PC-9 (cell line): ENCODE measurements around the gene DLGAP4. TPM values are rescaled to one million over a fixed set of nuclear protein-coding genes. Genes with fewer than 3 reads are reported as not detected.

ENCODE experiments used
- BruUV-seq: library from RNA; stranded (reverse); fragments of 400-500 nt; replicated peaks from 2 replicates; lab custom pipeline; 2021; lab: Mats Ljungman, UMichigan
- CTCF ChIA-PET: fragments of 300-600 bp; sonication (Branson Sonifier 250); formaldehyde crosslinking; loops from one replicate; lab custom pipeline; 2022; ENCODE audit warnings: antibody characterized with exemption; lab: Charles Lee
- POLR2A ChIA-PET: fragments of 300-600 bp; sonication (Branson Sonifier 250); formaldehyde crosslinking; loops from one replicate; lab custom pipeline; 2022; ENCODE audit warnings: antibody characterized with exemption; ENCODE audit not compliant: unreplicated experiment; lab: Charles Lee
- DNase-seq, 2 experiments: peaks; one replicate each; pipeline versions ENCODE4 v3.0.0 to v3.0.0-alpha.2; 2015 to 2022; ENCODE audit warnings: mixed read lengths in 1 of 2
- H2AFZ ChIP-seq: fragments of 200-600 bp; sonication (generic); 2 replicates; pipeline ENCODE4 v1.8.1; 2017; ENCODE audit warnings: antibody characterized with exemption
- H3F3A ChIP-seq: fragments of 200-600 bp; sonication (generic); 2 replicates; pipeline ENCODE4 v1.8.1; 2017; ENCODE audit warnings: antibody characterized with exemption, mild to moderate bottlenecking, low read depth; ENCODE audit not compliant: insufficient read depth
- H3K27ac ChIP-seq: fragments of 200-600 bp; sonication (generic); 2 replicates; pipeline ENCODE4 v1.6.1; 2016; ENCODE audit warnings: mixed run types
- H3K27me3 ChIP-seq: fragments of 200-600 bp; sonication (generic); 2 replicates; pipeline ENCODE4 v1.6.1; 2016; ENCODE audit warnings: low read depth, mixed run types; ENCODE audit not compliant: insufficient read depth
- H3K36me3 ChIP-seq: fragments of 200-600 bp; sonication (generic); 2 replicates; pipeline ENCODE4 v1.6.1; 2016; ENCODE audit warnings: low read depth, mixed run types
- H3K4me1 ChIP-seq: fragments of 200-600 bp; sonication (generic); replicated peaks from 2 replicates; pipeline ENCODE4 v1.6.1; 2016; ENCODE audit warnings: mixed run types; ENCODE audit not compliant: insufficient read depth
- H3K4me2 ChIP-seq: fragments of 200-600 bp; sonication (generic); 2 replicates; pipeline ENCODE4 v1.6.1; 2017; ENCODE audit warnings: mixed run types
- H3K4me3 ChIP-seq: fragments of 200-600 bp; sonication (generic); 2 replicates; pipeline ENCODE4 v1.6.1; 2016; ENCODE audit warnings: mixed run types
- H3K79me2 ChIP-seq: fragments of 200-600 bp; sonication (generic); 2 replicates; pipeline ENCODE4 v1.6.1; 2017; ENCODE audit warnings: low read depth, mixed run types
- H3K9me2 ChIP-seq: fragments of 200-600 bp; sonication (generic); 2 replicates; pipeline ENCODE4 v1.8.1; 2017; ENCODE audit warnings: mild to moderate bottlenecking; ENCODE audit not compliant: insufficient read depth
- H3K9me3 ChIP-seq: fragments of 200-600 bp; sonication (generic); 2 replicates; pipeline ENCODE4 v1.8.1; 2016; ENCODE audit warnings: low read depth; ENCODE audit not compliant: insufficient read depth
- H4K20me1 ChIP-seq: fragments of 200-600 bp; sonication (generic); 2 replicates; pipeline ENCODE4 v1.8.1; 2017; ENCODE audit not compliant: insufficient read depth
- CTCF ChIP-seq: fragments of 200-600 bp; sonication (generic); conservative IDR thresholded peaks from 2 replicates; pipeline ENCODE4 v1.6.1; 2017; ENCODE audit warnings: mixed run types, antibody characterized with exemption, mild to moderate bottlenecking, moderate library complexity
- EZH2 ChIP-seq: fragments of 200-600 bp; sonication (generic); IDR thresholded peaks from 2 replicates; pipeline ENCODE4 v1.8.0; 2017; ENCODE audit warnings: antibody characterized with exemption, low read depth
- intact Hi-C: fragments of 100-400 bp; cut with micrococcal nuclease; formaldehyde crosslinking; loops from one replicate; pipeline ENCODE4 v1.10.0; 2022; ENCODE audit not compliant: unreplicated experiment
- total RNA-seq: library from RNA; stranded (reverse); gene quantifications from 2 replicates; pipeline ENCODE4 v1.2.3, GENCODE V29; 2021

DLGAP4 gene
- total RNA-seq, 1 experiment from 2014 or later, result 62.6 TPM

DNA sequence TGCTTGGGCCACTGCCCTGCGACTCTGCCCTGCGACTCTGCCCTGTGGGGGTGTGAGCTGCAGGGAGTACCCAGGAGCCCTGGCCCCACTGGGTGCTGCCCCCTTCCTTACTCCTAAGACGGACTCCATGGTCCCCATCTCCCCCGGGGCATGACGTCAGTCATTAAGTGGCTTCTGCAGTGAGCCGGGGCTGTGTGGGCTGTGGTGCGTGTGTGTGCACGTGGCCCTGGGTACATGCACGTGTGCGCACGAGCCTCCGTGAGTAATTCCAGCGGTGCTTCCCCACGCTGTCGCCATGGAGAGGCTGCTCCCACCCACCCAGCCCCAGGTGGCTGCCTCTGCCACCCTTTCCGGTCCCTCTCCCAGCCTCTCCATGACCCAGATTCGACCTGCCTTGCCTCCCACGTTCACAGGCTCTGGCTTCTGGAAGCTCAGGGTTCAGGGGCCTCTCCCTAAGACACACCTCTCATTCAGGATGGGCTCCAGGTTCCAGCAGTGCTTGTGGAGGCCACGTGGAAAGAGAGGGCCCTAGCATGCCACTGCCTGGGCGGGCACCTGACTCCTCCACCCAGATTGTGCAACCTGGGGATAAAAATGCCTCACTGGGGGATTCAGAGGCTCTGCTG lies 88.3 kb downstream of the DLGAP4 start:
- Histone ChIP-seq H3K4me3 (no peak overlapping the region), H3K27me3 (peaks cover under 1% of the 10 kb centered on the region; the same call in 1 of the 2 replicates), H3K9me2 (no peaks in the 10 kb centered on the region), H3K9me3 (no peaks in the 10 kb centered on the region), H2AFZ (no peak overlapping the region), H3K4me2 (no peak overlapping the region), H3F3A (peaks cover 11% of the 10 kb centered on the region; the same call in 1 of the 2 replicates), H3K79me2 (no peaks in the 10 kb centered on the region), H3K36me3 (no peaks in the 10 kb centered on the region), H3K27ac (no peak overlapping the region), H3K4me1 (no peaks in the 10 kb centered on the region), H4K20me1 (no peaks in the 10 kb centered on the region)
- POLR2A ChIA-PET, result no interaction called here
- TF ChIP-seq CTCF, result no peak
- no peak for TF ChIP-seq EZH2
- BruUV-seq, result no TSS peak
- intact Hi-C loops, result no loop called here
- no peak for DNase-seq
- CTCF ChIA-PET, result interaction anchor here (0.6 kb wide), 1 partner anchor 414 kb away, joined by 3 read pairs; no protein-coding TSS in a partner anchor

DNA sequence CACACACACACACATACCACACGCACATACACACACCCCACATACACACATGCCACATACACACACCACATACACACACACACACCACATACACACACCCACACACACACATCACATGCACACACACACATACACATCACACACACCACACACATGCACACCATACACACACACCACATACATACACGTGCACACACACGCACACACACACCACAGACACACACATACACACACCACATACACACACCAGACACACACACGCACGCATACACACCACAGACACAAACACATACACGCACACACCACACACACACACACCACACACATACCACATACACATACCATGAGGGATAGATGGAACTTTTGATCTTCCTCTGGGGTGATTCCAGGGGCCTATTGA lies 90.2 kb downstream of the DLGAP4 start:
- BruUV-seq, result no TSS peak
- ChIA-PET CTCF (no interaction called here), POLR2A (interaction anchor here (0.6 kb wide), 1 partner anchor 76 kb away, joined by 9 read pairs; no protein-coding TSS in a partner anchor)
- TF ChIP-seq EZH2 (no peak), CTCF (no peak)
- H3K36me3 ChIP-seq, result no peaks in the 10 kb centered on the region
- H3K4me1 ChIP-seq, result no peaks in the 10 kb centered on the region
- no peak overlapping the region for H3K4me2 ChIP-seq
- H3K27me3 ChIP-seq, result peaks cover 13% of the 10 kb centered on the region
- no peaks in the 10 kb centered on the region for H4K20me1 ChIP-seq
- no peak overlapping the region for H2AFZ ChIP-seq
- H3K27ac ChIP-seq, result no peak overlapping the region
- no peaks in the 10 kb centered on the region for H3K9me2 ChIP-seq
- intact Hi-C loops, result no loop called here
- H3F3A ChIP-seq, result peaks cover 11% of the 10 kb centered on the region; the same call in 1 of the 2 replicates
- no peak overlapping the region for H3K4me3 ChIP-seq
- no peaks in the 10 kb centered on the region for H3K9me3 ChIP-seq
- no peak for DNase-seq
- no peaks in the 10 kb centered on the region for H3K79me2 ChIP-seq

DNA sequence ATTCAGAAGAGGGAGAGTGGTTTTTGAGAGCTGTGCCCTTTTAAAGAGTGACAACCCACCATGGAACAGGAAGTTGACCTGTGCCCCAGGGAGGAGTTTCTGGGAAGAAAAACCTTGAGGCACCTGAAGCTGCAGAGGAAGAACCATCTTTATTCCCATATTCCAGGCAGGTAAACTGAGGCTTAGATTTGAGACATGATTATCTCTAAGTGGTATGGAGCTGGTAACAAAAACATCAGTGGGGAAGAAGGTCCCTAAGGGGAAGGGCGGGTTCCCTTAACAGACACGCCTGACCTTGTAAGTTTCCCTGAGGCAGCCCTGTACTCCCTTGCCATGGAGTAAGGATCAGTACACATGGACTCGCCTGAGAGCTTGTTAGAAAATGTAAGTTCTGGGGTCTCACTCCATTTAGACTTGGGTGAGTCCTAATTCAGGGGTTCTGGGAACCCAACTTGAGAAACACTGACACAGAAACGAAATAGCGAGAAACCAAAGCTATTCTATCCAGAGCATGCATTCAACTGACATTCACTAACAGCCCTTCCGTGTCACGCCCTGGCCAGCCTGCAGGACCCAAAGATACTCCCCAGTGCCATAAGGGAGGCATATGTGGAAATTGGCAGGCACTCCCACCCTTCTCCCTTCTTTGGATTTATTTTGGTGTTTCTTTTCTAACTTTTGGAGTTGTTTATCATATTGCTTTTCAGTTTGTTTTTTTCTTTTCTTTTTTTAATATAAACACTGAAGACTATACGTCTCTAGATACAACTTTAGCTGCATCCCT lies 90.9 kb downstream of the DLGAP4 start:
- H3K36me3 ChIP-seq, result no peaks in the 10 kb centered on the region
- H3K27ac ChIP-seq, result no peak overlapping the region
- H4K20me1 ChIP-seq, result no peaks in the 10 kb centered on the region
- H3K27me3 ChIP-seq, result peaks cover 20% of the 10 kb centered on the region
- DNase-seq, result no peak
- H3K4me3 ChIP-seq, result no peak overlapping the region
- BruUV-seq, result no TSS peak
- peaks cover 11% of the 10 kb centered on the region; the same call in 1 of the 2 replicates for H3F3A ChIP-seq
- no peaks in the 10 kb centered on the region for H3K9me2 ChIP-seq
- no peaks in the 10 kb centered on the region for H3K79me2 ChIP-seq
- H3K4me2 ChIP-seq, result no peak overlapping the region
- ChIA-PET POLR2A (interaction anchor here (0.6 kb wide), 1 partner anchor 75 kb away, joined by 9 read pairs; no protein-coding TSS in a partner anchor), CTCF (interaction anchor here (0.6 kb wide), 1 partner anchor 151 kb away, joined by 3 read pairs; no protein-coding TSS in a partner anchor)
- no peak overlapping the region for H2AFZ ChIP-seq
- H3K4me1 ChIP-seq, result no peaks in the 10 kb centered on the region
- H3K9me3 ChIP-seq, result no peaks in the 10 kb centered on the region
- TF ChIP-seq CTCF, result no peak
- no peak for TF ChIP-seq EZH2
- intact Hi-C loops, result no loop called here
